Right ventricle myocardium superior (tissue), 1 donor: Measurements from ENCODE around the gene TIFAB. TPM values are rescaled to one million over a fixed set of nuclear protein-coding genes. Genes with fewer than 3 reads are reported as not detected.
A peak's percentile ranks its signal among the peaks of the same experiment; 100 is the strongest.

Experiments
- ATAC-seq: fragments of 200-7000 bp; cut with Tn5 transposase; one replicate; pipeline ENCODE4 v1.9.1; 2020; ENCODE audit warnings: mild to moderate bottlenecking; ENCODE audit not compliant: poor library complexity
- DNase-seq: peaks from one replicate; pipeline ENCODE4 v3.0.0-alpha.2; 2020
- intact Hi-C: fragments of 100-400 bp; cut with DNase I; formaldehyde crosslinking; loops from one replicate; pipeline ENCODE4 v1.11.2; 2022
- total RNA-seq: library from RNA; stranded (reverse); fragmentation: NEBNext Ultra II Directional; extraction: Animal tissue kit (Norgen Biotek cat#: 25700); gene quantifications from one replicate; pipeline ENCODE4 v1.2.1, GENCODE V29; 2021
- donor health status: DM: no; HTN: yes; CAD: no; lungs with severe emphysema.

The TIFAB gene
- total RNA-seq, 1 donor from 2014 or later, result not detected

GRCh38 chr5:135399794-135400542, 52.2 kb downstream of the TIFAB start:
- intact Hi-C loops, result no loop called here
- no peak for DNase-seq

GRCh38 chr5:135398855-135399793, 53.0 kb downstream of the TIFAB start, which contains the start of gene MACROH2A1:
Gene MACROH2A1, minus strand, starts transcription at chr5:135399231. Its CDS starts 10,138 bp downstream, at chr5:135389093.
- ATAC-seq (peak; percentile 97), DNase-seq (peak; percentile 95)
- intact Hi-C loops, result no loop called here

More at GRCh38 chr5:135399794-135400542, 52.2 kb downstream of the TIFAB start:
- ATAC-seq, result no peak

DNA sequence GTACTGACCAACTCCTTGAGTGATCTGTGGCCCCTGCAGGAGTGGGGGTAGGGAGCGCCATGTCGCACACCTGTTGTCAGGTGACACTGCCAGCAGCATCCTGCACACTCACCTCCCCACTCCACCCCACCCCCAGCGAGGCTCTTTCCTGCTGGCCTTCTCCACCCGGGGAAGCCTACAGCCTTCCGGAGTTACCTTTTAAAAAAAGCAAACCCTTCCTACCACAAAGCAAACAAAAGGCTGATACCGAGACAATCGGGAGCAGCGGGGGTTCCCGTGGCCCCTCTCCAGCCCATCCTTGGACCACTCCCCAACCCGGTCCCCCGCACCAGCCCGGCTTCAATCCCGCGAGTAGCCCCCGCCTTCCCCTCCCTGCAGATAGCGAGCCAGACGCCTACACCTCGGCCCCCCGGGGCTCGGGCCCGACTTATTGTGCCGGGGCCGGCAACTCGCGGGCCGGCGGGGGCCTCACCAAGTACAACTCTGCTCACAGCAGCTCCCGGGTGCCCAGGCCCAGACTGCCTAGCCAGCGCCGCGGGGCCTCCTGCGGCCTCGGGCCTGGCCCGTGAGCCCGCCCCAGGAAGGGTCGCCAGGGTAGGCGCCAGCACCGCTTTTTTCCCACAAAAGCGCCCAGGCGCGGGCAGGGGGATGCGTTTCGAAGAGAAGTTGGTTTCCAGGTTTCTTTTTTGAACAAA, 53.8 kb downstream of the TIFAB start:
- ATAC-seq (peak; percentile 7), DNase-seq (peak; percentile 55)
- intact Hi-C loops, result no loop called here

Other genes with a start within 250 kb of the TIFAB start
- 102 TPM for gene MACROH2A1, start 53.1 kb downstream of the TIFAB start, total RNA-seq
- not detected for gene DCANP1, start 5.0 kb downstream of the TIFAB start, total RNA-seq
- gene NEUROG1, start 83.6 kb upstream of the TIFAB start, total RNA-seq, result not detected
- gene CXCL14, start 126.6 kb upstream of the TIFAB start, total RNA-seq, result 1.3 TPM